ENCODE results near the gene USP47.

GRCh38 chr11:12005476-12005875, 163.7 kb downstream of the USP47 start:
- TF ChIP-seq CTCF (IDR thresholded peaks at IDR 0.05) (no peak), ZFX (IDR thresholded peaks at IDR 0.05; ENCODE audit: borderline replicate concordance) (no peak)

All from 22Rv1 (cell line).